Measurements from ENCODE around the gene VAPA. TPM values are rescaled to one million over a fixed set of nuclear protein-coding genes. Genes with fewer than 3 reads are reported as not detected.

VAPA gene
- total RNA-seq, 2 donors from 2014 or later: 122 to 168 TPM

- peaks cover 30% of the 10 kb centered on the region for H3K4me1 Mint-ChIP-seq
- H3K4me1 ChIP-seq (ENCODE audit: control insufficient read depth, insufficient read depth, low read length): peaks cover 11% of the 10 kb centered on the region
- WGBS, 2 experiments (ENCODE audit: insufficient coverage in 1 of 2, insufficient read length in 1 of 2): 61 to 79% methylated on average over 7 to 9 of the region's 9 CpGs
- no peak for TF ChIP-seq CTCF (conservative IDR thresholded peaks at IDR 0.05)
- peaks cover 25% of the 10 kb centered on the region for H3K9me3 ChIP-seq (ENCODE audit: control insufficient read depth, low read length)
- DNase-seq: peak; percentile 56
- no peak overlapping the region for H3K4me3 ChIP-seq (ENCODE audit: low read length)
- peaks cover 12% of the 10 kb centered on the region for H3K27me3 ChIP-seq (ENCODE audit: control insufficient read depth, insufficient read depth, low read length, poor library complexity, severe bottlenecking)
- no peak overlapping the region for H3K9ac ChIP-seq (ENCODE audit: extremely low read depth, low read length, poor library complexity, severe bottlenecking)
- H3K27ac Mint-ChIP-seq: peak overlapping the region; percentile 81
- no peaks in the 10 kb centered on the region for H3K36me3 Mint-ChIP-seq (ENCODE audit: low read depth)
- peaks cover 20% of the 10 kb centered on the region for H3K27me3 Mint-ChIP-seq (ENCODE audit: insufficient read depth)
- H3K27ac ChIP-seq (ENCODE audit: low read depth, low read length): no peak overlapping the region
- peak overlapping the region; percentile 13 for H3K4me3 Mint-ChIP-seq
- no peaks in the 10 kb centered on the region for H3K36me3 ChIP-seq (ENCODE audit: control insufficient read depth, insufficient read depth, low read length)
- peaks cover 27% of the 10 kb centered on the region for H3K9me3 Mint-ChIP-seq
Measured at GRCh38 chr18:9869715-9870430, 43.9 kb upstream of the VAPA start.

GRCh38 chr18:9870431-9871008, 43.3 kb upstream of the VAPA start:
- no peak overlapping the region for H3K4me3 ChIP-seq (ENCODE audit: low read length)
- peaks cover 11% of the 10 kb centered on the region for H3K4me1 ChIP-seq (ENCODE audit: control insufficient read depth, insufficient read depth, low read length)
- H3K36me3 ChIP-seq (ENCODE audit: control insufficient read depth, insufficient read depth, low read length): no peaks in the 10 kb centered on the region
- Mint-ChIP-seq H3K4me1 (peaks cover 31% of the 10 kb centered on the region), H3K27ac (peak overlapping the region; percentile 81), H3K9me3 (peaks cover 21% of the 10 kb centered on the region), H3K4me3 (peak overlapping the region; percentile 13), H3K27me3 (ENCODE audit: insufficient read depth) (peaks cover 20% of the 10 kb centered on the region), H3K36me3 (ENCODE audit: low read depth) (no peaks in the 10 kb centered on the region)
- peak; percentile 53 for DNase-seq
- peaks cover 12% of the 10 kb centered on the region for H3K27me3 ChIP-seq (ENCODE audit: control insufficient read depth, insufficient read depth, low read length, poor library complexity, severe bottlenecking)
- H3K9ac ChIP-seq (ENCODE audit: extremely low read depth, low read length, poor library complexity, severe bottlenecking): no peak overlapping the region
- WGBS, 2 experiments (ENCODE audit: insufficient coverage in 1 of 2, insufficient read length in 1 of 2): 42 to 50% methylated on average over 4 of the region's 4 CpGs
- peaks cover 19% of the 10 kb centered on the region for H3K9me3 ChIP-seq (ENCODE audit: control insufficient read depth, low read length)
- no peak overlapping the region for H3K27ac ChIP-seq (ENCODE audit: low read depth, low read length)
- no peak for TF ChIP-seq CTCF (conservative IDR thresholded peaks at IDR 0.05)

- H3K4me1 Mint-ChIP-seq: peaks cover 34% of the 10 kb centered on the region
- Histone ChIP-seq H3K4me3 (ENCODE audit: low read length) (no peak overlapping the region), H3K9ac (ENCODE audit: extremely low read depth, low read length, poor library complexity, severe bottlenecking) (no peak overlapping the region)
Measured at GRCh38 chr18:9871244-9871746, 42.5 kb upstream of the VAPA start.

More at GRCh38 chr18:9871244-9871746, 42.5 kb upstream of the VAPA start:
- Mint-ChIP-seq H3K36me3 (ENCODE audit: low read depth) (no peaks in the 10 kb centered on the region), H3K9me3 (peaks cover 13% of the 10 kb centered on the region), H3K4me3 (no peak overlapping the region), H3K27ac (no peak overlapping the region), H3K27me3 (ENCODE audit: insufficient read depth) (peaks cover 20% of the 10 kb centered on the region)
- no peak for DNase-seq
- no peak for TF ChIP-seq CTCF (conservative IDR thresholded peaks at IDR 0.05)
- peaks cover 11% of the 10 kb centered on the region for H3K9me3 ChIP-seq (ENCODE audit: control insufficient read depth, low read length)
- WGBS, 2 experiments (ENCODE audit: insufficient coverage in 1 of 2, insufficient read length in 1 of 2): 90 to 100% methylated on average over 4 to 6 of the region's 6 CpGs
- peaks cover 12% of the 10 kb centered on the region for H3K27me3 ChIP-seq (ENCODE audit: control insufficient read depth, insufficient read depth, low read length, poor library complexity, severe bottlenecking)
- H3K27ac ChIP-seq (ENCODE audit: low read depth, low read length): no peak overlapping the region
- no peaks in the 10 kb centered on the region for H3K36me3 ChIP-seq (ENCODE audit: control insufficient read depth, insufficient read depth, low read length)
- peaks cover 11% of the 10 kb centered on the region for H3K4me1 ChIP-seq (ENCODE audit: control insufficient read depth, insufficient read depth, low read length)

All from endodermal cell (in vitro differentiated cells).